ENCODE results near the gene SYNGAP1.
"Not testable (repeated sequence)": the region's sequence is repeated elsewhere in the genome, so short reads cannot be mapped to it uniquely, and the experiment has no call there.

Gene SYNGAP1

DNA sequence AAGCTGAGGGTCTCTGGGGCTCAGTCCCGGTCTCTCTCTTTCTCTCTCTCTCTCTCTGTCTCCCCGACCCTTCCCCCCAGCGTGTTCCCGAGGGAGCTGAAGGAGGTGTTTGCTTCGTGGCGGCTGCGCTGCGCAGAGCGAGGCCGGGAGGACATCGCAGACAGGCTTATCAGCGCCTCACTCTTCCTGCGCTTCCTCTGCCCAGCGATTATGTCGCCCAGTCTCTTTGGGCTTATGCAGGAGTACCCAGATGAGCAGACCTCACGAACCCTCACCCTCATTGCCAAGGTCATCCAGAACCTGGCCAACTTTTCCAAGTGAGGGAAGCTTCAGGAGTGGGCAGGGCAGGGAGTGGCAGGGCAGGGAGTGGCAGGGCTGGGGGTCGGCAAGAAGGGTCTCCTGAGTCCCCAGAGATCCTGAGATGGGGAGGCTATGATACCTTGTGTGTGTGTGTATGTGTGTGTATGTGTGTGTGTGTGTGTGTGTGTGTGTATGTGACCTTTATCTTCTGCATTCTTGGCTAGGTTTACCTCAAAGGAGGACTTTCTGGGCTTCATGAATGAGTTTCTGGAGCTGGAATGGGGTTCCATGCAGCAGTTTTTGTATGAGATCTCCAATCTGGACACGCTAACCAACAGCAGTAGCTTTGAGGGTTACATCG lies 20.9 kb downstream of the SYNGAP1 start:
- DNase-seq = no peak

DNA sequence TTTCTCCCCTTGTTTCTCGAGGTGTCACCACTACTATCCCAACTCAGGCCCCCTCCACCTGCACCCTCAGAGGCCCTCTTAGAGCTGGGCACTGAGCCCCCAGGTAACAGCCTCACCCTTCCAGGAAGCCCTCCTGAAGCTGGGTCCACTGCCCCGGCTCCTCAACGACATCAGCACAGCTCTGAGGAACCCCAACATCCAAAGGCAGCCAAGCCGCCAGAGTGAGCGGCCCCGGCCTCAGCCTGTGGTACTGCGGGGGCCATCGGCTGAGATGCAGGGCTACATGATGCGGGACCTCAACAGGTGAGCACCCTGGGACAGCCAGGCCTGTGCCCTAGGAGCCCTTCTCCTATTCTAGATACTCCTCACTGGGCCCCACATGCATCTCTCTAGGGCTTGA lies 21.6 kb downstream of the SYNGAP1 start:
- DNase-seq = no peak

DNA sequence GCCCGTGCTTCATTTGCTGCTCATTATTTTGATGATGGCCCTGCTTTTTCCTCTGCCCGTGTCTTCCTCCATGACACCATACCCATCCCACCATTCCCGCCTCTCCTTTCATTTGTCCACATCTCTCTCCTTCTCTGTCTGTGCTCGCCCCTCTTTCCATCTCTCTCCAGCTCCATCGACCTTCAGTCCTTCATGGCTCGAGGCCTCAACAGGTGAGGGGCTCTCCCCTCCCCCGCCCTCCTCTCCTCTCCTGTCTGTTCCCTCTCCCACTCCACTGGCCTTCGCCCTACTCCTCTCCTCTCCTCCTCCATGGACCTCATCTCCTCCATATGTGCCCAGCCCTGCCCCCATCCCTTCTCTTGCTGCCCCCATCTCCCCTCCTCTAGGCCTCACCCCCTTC lies 22.4 kb downstream of the SYNGAP1 start:
- no peak for DNase-seq

DNA sequence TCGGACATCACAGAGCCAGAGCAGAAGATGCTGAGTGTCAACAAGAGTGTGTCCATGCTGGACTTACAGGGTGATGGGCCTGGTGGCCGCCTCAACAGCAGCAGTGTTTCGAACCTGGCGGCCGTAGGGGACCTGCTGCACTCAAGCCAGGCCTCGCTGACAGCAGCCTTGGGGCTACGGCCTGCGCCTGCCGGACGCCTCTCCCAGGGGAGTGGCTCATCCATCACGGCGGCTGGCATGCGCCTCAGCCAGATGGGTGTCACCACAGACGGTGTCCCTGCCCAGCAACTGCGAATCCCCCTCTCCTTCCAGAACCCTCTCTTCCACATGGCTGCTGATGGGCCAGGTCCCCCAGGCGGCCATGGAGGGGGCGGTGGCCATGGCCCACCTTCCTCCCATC lies 23.2 kb downstream of the SYNGAP1 start:
- no peak for DNase-seq

DNA sequence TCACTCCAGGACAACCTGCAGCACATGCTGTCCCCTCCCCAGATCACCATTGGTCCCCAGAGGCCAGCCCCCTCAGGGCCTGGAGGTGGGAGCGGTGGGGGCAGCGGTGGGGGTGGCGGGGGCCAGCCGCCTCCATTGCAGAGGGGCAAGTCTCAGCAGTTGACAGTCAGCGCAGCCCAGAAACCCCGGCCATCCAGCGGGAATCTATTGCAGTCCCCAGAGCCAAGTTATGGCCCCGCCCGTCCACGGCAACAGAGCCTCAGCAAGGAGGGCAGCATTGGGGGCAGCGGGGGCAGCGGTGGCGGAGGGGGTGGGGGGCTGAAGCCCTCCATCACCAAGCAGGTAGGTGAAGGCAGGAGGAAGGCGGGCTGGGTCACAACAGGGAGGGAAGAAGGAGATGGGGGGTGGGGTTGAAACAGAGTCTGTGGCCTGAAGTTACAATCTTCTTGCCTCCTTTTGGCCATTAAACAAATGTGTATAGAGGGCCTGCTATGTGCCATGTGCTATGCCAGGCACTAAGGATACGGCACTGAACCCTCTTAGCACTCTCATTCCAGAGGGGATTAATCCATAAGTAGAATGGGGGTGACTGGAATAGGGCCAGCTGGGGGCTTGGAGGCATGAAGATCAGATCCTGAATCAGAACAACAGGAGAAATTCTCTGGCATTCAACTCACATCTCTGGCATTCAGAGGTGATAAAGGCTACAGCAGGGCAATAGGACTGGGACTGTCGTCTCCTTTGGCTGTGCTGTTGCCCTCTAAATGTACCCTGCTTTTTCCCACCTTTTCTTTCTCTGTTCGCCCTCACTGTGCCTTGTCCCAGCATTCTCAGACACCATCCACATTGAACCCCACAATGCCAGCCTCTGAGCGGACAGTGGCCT lies 24.0 kb downstream of the SYNGAP1 start:
- DNase-seq = no peak

DNA sequence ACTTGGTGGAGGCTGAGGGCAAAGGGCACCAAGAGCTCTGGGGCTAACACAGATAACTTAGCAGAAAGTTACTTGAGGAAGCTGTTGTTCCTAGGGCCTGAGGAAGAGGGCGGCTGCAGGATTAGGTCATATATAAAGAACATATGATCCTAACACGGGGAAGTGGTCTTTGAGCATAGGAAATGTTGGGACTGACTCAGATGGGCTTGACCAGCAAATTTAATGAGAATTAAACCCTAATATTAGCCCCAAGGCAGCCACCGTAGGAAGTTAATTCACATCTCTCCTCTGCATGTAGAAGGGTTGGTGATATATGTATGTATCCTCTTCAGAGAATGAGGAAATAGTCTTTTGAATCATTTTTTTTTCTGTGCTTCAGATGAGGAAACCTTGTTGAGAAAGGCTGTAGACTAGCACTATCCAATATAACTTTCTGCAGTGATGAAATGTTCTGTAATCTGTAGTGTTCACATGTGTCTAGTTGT lies 25.3 kb downstream of the SYNGAP1 start:
- no peak for DNase-seq

DNA sequence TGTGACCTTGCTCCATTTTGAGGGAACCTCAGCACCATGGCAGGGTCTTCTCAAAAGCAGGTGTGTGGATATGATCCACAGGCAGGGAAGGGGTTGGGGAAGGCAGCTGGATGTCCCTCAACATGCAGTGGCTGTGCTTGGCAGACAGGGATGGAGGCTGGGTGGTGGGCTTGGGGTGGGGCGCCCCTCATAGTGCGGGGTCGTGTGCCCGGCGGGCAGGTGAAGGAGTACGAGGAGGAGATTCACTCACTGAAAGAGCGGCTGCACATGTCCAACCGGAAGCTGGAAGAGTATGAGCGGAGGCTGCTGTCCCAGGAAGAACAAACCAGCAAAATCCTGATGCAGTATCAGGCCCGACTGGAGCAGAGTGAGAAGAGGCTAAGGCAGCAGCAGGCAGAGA lies 26.5 kb downstream of the SYNGAP1 start:
- no peak for DNase-seq

DNA sequence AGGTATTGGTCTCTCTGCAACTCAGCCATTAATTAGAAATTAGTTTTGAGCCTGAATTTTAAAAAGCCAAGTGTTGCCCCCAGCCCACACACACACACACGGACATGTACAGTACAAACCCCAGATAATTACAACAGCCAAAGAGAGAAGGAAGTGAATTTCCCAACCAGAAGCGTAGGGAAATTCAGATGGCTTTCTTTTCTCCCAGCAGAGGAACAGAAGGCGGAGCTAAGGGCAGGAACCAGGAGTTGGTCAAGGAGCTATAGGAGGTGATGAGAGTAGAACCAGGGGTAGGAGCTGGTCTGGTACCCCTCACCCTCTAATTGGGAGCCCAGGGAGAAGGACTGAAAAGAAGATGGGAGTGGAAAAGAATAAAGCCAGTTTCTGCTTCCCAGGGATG lies 30.6 kb downstream of the SYNGAP1 start:
- DNase-seq = no peak

DNA sequence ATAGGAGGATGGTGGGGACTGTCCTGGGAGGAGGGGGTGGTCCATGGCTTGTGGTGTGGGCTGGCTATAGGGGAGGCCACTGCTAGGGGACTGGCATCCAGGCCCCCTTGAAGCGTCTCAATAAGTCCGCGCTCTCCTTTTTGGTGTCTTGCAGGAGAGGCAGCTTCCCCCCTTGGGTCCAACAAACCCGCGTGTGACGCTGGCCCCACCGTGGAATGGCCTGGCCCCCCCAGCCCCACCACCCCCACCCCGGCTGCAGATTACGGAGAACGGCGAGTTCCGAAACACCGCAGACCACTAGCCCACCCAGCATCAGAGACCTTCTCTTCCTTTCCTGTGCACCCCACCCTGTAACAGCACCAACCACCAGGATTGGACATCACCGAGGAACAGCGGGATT lies 31.7 kb downstream of the SYNGAP1 start:
- no peak for DNase-seq

DNA sequence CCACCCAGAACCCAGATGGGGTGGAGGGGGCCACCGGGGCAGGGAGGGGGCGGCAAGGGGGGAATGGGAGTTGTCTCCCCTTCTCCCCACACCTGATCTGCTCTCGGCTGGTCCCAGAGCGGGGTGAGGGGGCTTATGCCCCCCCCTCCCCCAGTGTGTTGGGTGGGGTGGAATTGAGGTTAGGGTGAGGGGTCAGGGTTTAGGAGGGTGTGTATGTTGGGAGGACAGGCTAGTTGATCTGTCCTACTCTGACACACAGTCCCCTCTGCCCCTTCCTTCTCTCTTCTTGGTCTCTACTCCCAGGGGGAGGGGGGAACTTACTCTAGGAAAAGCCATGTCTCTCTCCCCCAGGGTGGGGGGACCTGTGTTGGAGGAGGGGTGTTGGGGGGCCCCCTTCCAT lies 32.6 kb downstream of the SYNGAP1 start:
- DNase-seq = no peak

DNA sequence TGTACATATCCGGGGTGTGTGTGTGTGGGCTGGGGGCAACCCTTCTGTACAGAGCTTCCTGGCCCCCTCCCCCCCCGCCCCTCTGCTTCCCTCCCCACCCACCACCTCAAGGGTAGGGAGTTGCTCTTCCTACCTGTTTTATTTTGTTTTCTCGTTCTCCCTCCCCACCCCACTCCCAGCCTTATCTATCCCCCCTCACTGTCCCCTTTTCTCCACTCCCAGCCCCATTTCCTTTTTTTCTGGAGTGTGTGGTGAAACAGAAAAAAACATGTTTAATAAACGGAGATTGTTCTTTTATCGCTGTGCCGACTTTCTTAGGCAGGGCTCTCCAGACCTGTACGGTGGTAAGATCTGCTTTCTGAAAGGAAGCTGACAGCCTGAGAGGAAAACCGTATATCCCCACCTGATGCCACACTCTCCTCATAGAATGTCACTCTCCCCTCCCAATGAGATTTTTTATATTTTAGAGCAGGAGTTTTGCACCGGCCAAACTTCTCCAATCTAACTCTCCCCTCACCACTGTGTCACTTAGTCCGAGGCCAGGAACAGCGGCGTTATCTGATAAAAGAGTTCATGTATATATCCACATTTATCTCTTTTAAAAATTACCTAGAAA lies 33.6 kb downstream of the SYNGAP1 start:
- DNase-seq = no peak

DNA sequence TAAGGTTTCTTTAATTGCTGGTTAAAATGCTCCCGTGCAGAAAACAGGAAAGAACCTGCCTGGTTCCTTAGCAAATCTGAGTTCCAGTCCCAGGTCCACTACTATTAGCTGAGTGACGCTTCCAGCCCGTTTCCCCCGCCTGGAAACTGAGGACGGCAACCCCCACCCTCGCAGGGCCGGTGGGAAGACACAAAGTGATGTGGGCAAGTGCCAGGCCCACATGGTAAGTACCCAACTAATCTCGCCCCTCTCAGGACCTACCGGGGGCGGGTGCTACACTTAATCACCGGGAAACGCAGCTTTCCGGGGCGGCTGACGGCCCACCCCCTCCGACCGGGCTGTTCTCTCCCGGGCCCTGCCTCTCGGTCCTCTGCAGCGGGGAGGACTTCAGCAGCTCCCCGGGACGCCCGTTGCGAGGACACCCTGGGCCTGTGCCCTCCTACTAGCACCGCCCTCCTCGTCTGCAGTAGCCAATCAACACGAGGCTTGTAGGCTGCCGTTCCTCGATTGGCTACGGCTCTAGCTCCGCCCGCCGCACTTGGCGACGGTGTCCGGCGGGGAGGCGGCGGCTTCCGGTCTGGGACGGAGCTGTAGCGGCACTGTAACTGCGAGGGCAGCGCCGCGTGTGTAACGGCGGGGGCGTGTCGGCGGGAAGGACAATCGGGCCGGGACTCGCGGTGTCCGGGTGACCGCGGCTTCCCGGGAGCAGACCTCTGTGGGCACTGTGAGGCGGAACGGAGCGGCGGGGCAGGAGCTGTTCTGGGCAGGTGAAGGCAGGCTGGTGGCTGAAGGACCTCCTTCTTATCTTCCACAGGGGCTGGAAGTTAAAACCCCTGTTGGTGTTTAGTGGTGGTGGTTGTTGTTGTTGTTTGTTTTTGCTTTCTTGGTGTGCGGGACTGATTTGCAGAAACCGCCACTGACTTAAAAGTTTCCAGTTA lies 34.4 kb downstream of the SYNGAP1 start, which contains the start of gene ZBTB9:
TSS of gene ZBTB9 (plus strand) at position 568 of the 938 bp plus-strand sequence. CDS start 525 bp downstream, outside the sequence.
- DNase-seq = peak; percentile 90 to 91

DNA sequence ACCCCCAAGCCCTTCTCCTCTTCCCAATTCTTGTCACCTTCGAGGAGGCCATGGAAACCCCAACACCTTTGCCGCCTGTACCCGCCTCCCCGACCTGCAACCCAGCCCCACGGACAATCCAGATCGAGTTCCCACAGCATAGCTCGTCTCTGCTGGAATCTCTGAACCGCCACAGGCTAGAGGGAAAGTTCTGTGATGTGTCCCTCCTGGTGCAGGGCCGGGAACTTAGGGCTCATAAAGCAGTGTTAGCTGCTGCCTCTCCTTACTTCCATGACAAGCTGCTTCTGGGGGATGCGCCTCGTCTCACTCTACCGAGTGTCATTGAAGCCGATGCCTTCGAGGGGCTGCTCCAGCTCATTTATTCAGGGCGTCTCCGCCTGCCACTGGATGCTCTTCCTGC lies 35.2 kb downstream of the SYNGAP1 start:
- DNase-seq = no peak

DNA sequence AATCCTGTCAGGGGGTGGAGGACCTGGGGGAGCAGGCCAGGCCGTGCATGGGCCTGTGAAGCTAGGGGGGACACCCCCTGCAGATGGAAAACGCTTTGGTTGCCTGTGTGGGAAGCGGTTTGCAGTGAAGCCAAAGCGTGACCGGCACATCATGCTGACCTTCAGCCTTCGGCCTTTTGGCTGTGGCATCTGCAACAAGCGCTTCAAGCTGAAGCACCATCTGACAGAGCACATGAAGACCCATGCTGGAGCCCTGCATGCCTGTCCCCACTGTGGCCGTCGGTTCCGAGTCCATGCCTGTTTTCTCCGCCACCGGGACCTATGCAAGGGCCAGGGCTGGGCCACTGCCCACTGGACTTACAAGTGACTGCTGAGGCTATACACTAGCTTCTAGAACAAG lies 36.3 kb downstream of the SYNGAP1 start:
- no peak for DNase-seq

DNA sequence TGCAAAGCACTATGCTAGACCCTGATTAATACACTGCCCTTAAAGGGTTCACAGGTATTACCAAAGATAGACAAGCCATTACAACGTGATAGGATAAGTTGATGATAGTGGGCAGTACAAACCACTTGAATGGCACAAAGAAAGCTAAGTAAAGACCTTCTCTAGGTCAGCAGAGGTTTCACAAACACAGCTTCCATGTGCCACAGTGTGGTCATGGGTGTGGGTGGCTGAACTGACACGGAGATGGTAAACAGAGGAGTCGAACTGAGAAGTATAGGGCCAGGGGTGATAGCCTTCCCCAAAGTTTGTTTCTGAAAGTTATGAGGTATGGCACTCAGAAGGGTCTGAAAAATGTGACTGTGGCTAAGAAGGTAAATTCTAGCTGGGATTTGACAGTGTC lies 38.8 kb downstream of the SYNGAP1 start:
- no peak for DNase-seq

DNA sequence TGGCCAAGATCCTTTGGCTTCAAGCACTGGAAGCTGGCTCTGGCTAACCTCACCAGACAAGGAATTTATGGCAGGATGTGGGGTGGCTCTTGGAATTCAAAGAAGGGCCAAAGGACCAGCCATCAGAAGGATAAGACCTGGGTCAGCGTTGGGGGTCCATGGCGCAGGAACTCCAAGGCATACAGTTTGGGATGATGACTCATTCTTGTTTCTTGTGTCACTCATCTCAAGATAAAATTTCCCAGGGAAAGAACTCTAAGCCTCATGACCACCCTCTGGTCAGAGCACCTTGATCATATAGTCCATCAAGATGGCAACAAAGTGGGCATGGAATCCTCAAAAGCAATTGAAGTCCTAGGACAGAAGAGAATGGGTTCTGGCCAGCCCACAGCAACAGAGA lies 39.4 kb downstream of the SYNGAP1 start:
- DNase-seq = no peak

DNA sequence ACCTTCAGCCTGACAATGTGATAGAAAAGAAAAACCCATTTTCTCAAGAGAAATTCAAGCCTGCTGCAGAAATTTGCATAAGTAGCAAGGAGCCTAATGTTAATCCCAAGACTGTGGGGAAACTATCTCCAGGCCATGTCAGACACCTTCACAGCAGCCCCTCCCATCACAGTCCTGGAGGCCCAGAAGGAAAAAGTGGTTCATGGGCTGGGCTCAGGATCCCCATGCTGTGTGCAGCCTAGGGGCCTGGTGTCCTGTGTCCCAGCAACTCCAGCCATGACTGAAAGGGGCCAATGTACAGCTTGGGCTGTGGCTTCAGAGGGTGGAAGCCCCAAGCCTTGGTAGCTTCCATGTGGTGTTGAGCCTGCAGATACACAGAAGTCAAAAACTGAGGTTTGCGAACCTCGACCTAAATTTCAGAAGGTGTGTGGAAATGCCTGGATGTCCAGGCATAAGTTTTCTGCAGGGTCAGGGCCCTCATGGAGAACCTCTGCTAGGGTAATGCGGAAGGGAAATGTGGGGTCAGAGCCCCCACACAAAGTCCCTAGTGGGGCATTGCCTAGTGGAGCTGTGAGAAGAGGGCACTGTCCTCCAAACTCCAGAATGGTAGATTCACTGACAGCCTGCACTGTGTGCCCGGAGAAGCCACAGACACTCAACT lies 46.3 kb downstream of the SYNGAP1 start:
- no peak for DNase-seq

DNA sequence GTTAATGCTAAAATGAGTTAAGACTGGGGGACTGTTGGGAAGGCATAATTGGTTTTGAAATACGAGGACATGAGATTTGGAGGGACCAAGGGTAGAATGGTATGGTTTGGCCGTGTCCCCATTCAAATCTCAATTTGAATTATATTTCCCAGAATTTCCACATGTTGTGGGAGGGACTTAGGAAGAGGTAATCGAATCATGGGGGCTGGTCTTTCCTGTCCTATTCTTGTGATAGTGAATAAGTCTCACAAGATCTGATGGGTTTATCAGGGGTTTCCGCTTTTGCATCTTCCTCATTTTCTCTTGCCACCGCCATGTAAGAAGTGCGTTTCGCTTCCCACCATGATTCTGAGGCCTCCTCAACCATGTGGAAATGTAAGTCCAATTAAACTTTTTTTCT lies 47.2 kb downstream of the SYNGAP1 start:
- no peak for DNase-seq

DNA sequence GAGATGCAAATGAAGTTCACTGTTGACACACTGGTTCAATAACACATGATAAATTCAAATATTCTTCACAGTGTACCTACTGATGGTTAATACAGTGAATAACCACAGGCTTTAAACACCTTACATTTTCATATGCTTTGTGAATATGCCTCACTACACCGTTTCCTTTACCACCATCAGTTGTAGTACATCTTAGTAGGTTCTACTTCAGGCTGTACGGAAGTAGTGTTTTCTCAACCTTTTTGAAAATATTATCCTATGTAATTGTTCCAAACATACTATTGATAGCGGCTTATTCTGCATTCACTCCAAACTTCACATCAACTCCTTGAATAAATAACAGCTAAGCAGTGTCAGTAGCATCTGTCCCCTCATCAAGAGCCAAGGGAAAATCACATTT lies 49.8 kb downstream of the SYNGAP1 start:
- no peak for DNase-seq

DNA sequence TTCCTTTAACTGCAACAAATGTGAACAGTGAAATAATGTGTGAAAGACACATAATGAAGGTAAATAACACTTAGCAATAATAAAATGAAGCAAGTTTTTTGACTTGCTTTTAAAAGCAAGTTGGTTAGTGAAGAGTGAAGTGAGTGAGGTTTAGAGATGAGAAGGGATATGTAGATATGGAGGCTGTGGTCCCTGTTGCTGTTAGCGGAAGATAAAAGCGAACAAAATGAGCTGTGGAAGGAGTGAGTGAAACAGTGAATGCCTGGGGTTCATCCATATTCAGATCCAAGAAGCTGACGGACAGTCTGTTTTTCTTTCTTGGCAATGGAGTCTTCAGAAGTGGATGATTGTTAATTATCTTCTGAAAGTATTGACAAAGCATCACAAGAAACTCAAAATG lies 58.0 kb downstream of the SYNGAP1 start:
- no peak for DNase-seq

DNA sequence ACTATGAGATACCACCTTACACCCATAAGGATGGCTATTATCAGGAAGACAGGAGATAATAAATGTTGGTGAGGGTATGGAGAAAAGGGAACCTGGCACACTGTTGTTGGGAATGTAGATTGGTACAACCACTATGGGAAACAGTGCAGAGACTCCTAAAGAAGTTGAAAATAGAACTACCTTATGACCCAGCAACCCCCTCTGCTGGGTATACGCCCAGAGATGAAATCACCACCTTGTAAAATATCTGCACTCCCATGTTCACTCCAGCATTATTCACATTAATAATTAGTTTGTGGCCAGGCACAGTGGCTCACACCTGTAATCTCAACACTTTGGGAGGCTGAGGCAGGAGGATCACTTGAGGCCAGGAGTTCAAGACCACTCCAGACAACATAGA lies 61.3 kb downstream of the SYNGAP1 start:
- DNase-seq = no peak

DNA sequence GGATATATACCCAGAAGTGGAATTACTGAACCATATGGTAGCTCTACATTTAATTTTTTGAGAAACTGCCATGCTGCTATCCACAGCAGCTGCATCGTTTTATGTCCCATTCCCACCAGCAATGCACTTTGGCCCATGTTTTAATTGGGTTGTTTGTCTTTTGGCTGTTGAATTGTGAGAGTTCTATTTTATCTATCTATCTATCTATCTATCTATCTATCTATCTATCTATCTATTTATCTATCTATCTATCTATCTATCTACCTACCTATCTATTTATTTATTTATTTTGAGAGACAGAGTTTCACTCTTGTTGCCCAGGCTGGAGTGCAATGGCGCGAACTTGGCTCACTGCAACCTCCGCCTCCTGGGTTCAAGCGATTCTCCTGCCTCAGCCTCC lies 62.8 kb downstream of the SYNGAP1 start:
- not testable (repeated sequence) for DNase-seq
